H1 (cell line): ENCODE data around the gene RPS15. TPM values are rescaled to one million over a fixed set of nuclear protein-coding genes. Genes with fewer than 3 reads are reported as not detected.

ENCODE experiments used
- CTCF ChIA-PET: fragments of 300-600 bp; sonication (Branson Sonifier 250); formaldehyde crosslinking; loops from one replicate; lab custom pipeline; 2021; ENCODE audit not compliant: partially characterized antibody; lab: Charles Lee
- POLR2A ChIA-PET: fragments of 300-600 bp; sonication (Branson Sonifier 250); formaldehyde crosslinking; loops from one replicate; lab custom pipeline; 2021; ENCODE audit warnings: inconsistent platforms; ENCODE audit not compliant: partially characterized antibody; lab: Charles Lee
- DNase-seq, 2 experiments: peaks; one replicate each; pipeline versions ENCODE4 v3.0.0 to v3.0.0-alpha.2; 2010 to 2022; ENCODE audit warnings: low spot score in 2 of 2, low read depth in 1 of 2, mixed read lengths in 1 of 2
- FAIRE-seq: peaks from 2 replicates; lab custom pipeline; 2011; peaks lifted over from hg19 to GRCh38; lab: Jason Lieb, UNC
- H2AFZ ChIP-seq: 2 replicates; pipeline ENCODE4 v1.8.1; 2012; ENCODE audit warnings: low read length, inconsistent platforms
- H2AK5ac ChIP-seq: 2 replicates; pipeline ENCODE4 v1.6.1; 2013; ENCODE audit warnings: low read depth, low read length
- H2BK120ac ChIP-seq: replicated peaks from 2 replicates; pipeline ENCODE3; 2013; ENCODE audit warnings: low read depth, low read length, inconsistent platforms
- H2BK12ac ChIP-seq: 2 replicates; pipeline ENCODE4 v1.6.1; 2013; ENCODE audit warnings: low read depth, low read length
- H2BK15ac ChIP-seq: 2 replicates; pipeline ENCODE4 v1.6.1; 2013; ENCODE audit warnings: low read length
- H2BK20ac ChIP-seq: 2 replicates; pipeline ENCODE4 v1.6.1; 2013; ENCODE audit warnings: low read length
- H2BK5ac ChIP-seq: 2 replicates; pipeline ENCODE4 v1.6.1; 2013; ENCODE audit warnings: low read depth, low read length
- H3K14ac ChIP-seq: 2 replicates; pipeline ENCODE4 v1.6.1; 2013; ENCODE audit warnings: inconsistent platforms; ENCODE audit not compliant: insufficient read length
- H3K18ac ChIP-seq: 2 replicates; pipeline ENCODE4 v1.6.1; 2013; ENCODE audit warnings: low read length; ENCODE audit errors: extremely low read depth
- H3K23ac ChIP-seq: 2 replicates; pipeline ENCODE4 v1.6.1; 2013; ENCODE audit warnings: inconsistent platforms; ENCODE audit not compliant: insufficient read length
- H3K23me2 ChIP-seq: 2 replicates; pipeline ENCODE4 v1.6.1; 2013; ENCODE audit warnings: low read depth, low read length
- H3K27ac ChIP-seq: 2 replicates; pipeline ENCODE4 v1.6.1; 2011; ENCODE audit warnings: low read depth, low read length, inconsistent platforms
- H3K27me3 ChIP-seq, 4 experiments: replicated peaks in 1 of 4; 1 replicate in 1 of 4; 2 replicates in 3 of 4; pipeline versions ENCODE4 v1.6.1 to v1.8.1; 2011 to 2013; ENCODE audit warnings: low read length in 3 of 4, mild to moderate bottlenecking in 3 of 4, inconsistent platforms in 2 of 4, mixed read lengths in 2 of 4, moderate library complexity in 1 of 4; ENCODE audit not compliant: control insufficient read depth in 3 of 4, insufficient read depth in 3 of 4; ENCODE audit errors: extremely low read depth in 1 of 4
- H3K36me3 ChIP-seq, 4 experiments: 2 replicates each; pipeline versions ENCODE4 v1.6.1 to v1.8.1; 2011 to 2013; ENCODE audit warnings: mild to moderate bottlenecking in 4 of 4, low read length in 3 of 4, moderate library complexity in 2 of 4, control low read depth in 1 of 4, inconsistent platforms in 1 of 4; ENCODE audit not compliant: insufficient read depth in 4 of 4, control insufficient read depth in 2 of 4
- H3K4ac ChIP-seq: replicated peaks from 2 replicates; pipeline ENCODE3; 2013; ENCODE audit warnings: low read length, low read depth, mixed read lengths, inconsistent platforms; ENCODE audit not compliant: insufficient read length
- H3K4me1 ChIP-seq, 4 experiments: replicated peaks in 1 of 4; 1 replicate in 1 of 4; 2 replicates in 3 of 4; pipeline versions ENCODE4 v1.6.1 to v1.8.1; 2011 to 2013; ENCODE audit warnings: low read length in 3 of 4, inconsistent platforms in 2 of 4, mixed read lengths in 1 of 4; ENCODE audit not compliant: insufficient read depth in 4 of 4, control insufficient read depth in 3 of 4
- H3K4me2 ChIP-seq, 2 experiments: 2 replicates each; pipeline versions ENCODE4 v1.6.1 to v1.8.1; 2011 to 2013; ENCODE audit warnings: low read depth in 2 of 2, low read length in 2 of 2, control low read depth in 1 of 2, inconsistent platforms in 1 of 2, mild to moderate bottlenecking in 1 of 2; ENCODE audit not compliant: insufficient read depth in 1 of 2
- H3K4me3 ChIP-seq, 4 experiments: fragments of 200-600, 300-600 bp in 1 of 4; sonication (generic), shearing (Covaris generic), sonication (Bioruptor Twin) in 1 of 4; 2 replicates each; pipeline versions ENCODE4 v1.5.1 to v1.8.1; 2011 to 2016; ENCODE audit warnings: low read length in 4 of 4, low read depth in 3 of 4, control low read depth in 2 of 4, inconsistent platforms in 2 of 4, mild to moderate bottlenecking in 2 of 4, mixed read lengths in 1 of 4, moderate library complexity in 1 of 4; ENCODE audit not compliant: insufficient read depth in 2 of 4; ENCODE audit errors: extremely low read depth in 1 of 4
- H3K56ac ChIP-seq: replicated peaks from 2 replicates; pipeline ENCODE3; 2013; ENCODE audit warnings: low read depth, mild to moderate bottlenecking, mixed read lengths, low read length, inconsistent platforms; ENCODE audit not compliant: insufficient read length
- H3K79me1 ChIP-seq: 2 replicates; pipeline ENCODE4 v1.6.1; 2013; ENCODE audit warnings: low read depth, low read length, control low read depth
- H3K79me2 ChIP-seq, 2 experiments: 2 replicates each; pipeline versions ENCODE4 v1.6.1 to v1.8.1; 2012 to 2013; ENCODE audit warnings: low read length in 2 of 2, mild to moderate bottlenecking in 2 of 2, inconsistent platforms in 1 of 2; ENCODE audit not compliant: insufficient read depth in 2 of 2, control insufficient read depth in 1 of 2
- H3K9ac ChIP-seq, 4 experiments: replicated peaks in 1 of 4; 1 replicate in 1 of 4; 2 replicates in 3 of 4; pipeline versions ENCODE4 v1.6.1 to v1.8.1; 2011 to 2013; ENCODE audit warnings: low read depth in 3 of 4, low read length in 3 of 4, control low read depth in 2 of 4, mild to moderate bottlenecking in 2 of 4, moderate library complexity in 2 of 4, inconsistent platforms in 1 of 4; ENCODE audit errors: extremely low read depth in 1 of 4
- H3K9me3 ChIP-seq, 2 experiments: 2 replicates each; pipeline versions ENCODE4 v1.6.1 to v1.8.1; 2012 to 2013; ENCODE audit warnings: mild to moderate bottlenecking in 2 of 2, moderate library complexity in 2 of 2, control low read depth in 1 of 2, inconsistent platforms in 1 of 2, low read depth in 1 of 2, low read length in 1 of 2, mixed read lengths in 1 of 2; ENCODE audit not compliant: insufficient read depth in 2 of 2
- H4K20me1 ChIP-seq, 2 experiments: replicated peaks in 1 of 2; 2 replicates each; pipeline versions ENCODE3 to v1.8.1; 2011 to 2013; ENCODE audit warnings: inconsistent platforms in 2 of 2, low read length in 2 of 2, mild to moderate bottlenecking in 1 of 2; ENCODE audit not compliant: insufficient read depth in 2 of 2, control insufficient read depth in 1 of 2
- H4K5ac ChIP-seq: 2 replicates; pipeline ENCODE4 v1.6.1; 2013; ENCODE audit warnings: low read length, low read depth, mixed read lengths, inconsistent platforms; ENCODE audit not compliant: insufficient read length
- H4K8ac ChIP-seq: 2 replicates; pipeline ENCODE4 v1.8.0; 2013; ENCODE audit warnings: mild to moderate bottlenecking, moderate library complexity, low read length, inconsistent platforms; ENCODE audit not compliant: insufficient read depth; ENCODE audit errors: extremely low read depth
- H4K91ac ChIP-seq: replicated peaks from 2 replicates; pipeline ENCODE3; 2013; ENCODE audit warnings: low read length, mixed read lengths, inconsistent platforms; ENCODE audit not compliant: insufficient read length
- SP2 ChIP-seq: IDR thresholded peaks from 2 replicates; pipeline ENCODE4 v1.6.1; 2012; ENCODE audit warnings: mild to moderate bottlenecking, low read length, inconsistent platforms
- TCF12 ChIP-seq: IDR thresholded peaks from 2 replicates; pipeline ENCODE4 v1.6.1; 2011; ENCODE audit warnings: low read depth, mild to moderate bottlenecking, low read length
- WGBS, 2 experiments: shearing (Covaris generic) in 1 of 2; methylation state at CpG; one replicate each; pipeline versions ENCODE4 v1.1.6 to v1.1.7; 2013 to 2015; ENCODE audit warnings: low lambda C conversion rate in 2 of 2, mixed read lengths in 2 of 2, inconsistent platforms in 1 of 2, low coverage in 1 of 2, missing lambda C conversion rate in 1 of 2; ENCODE audit not compliant: insufficient replicate concordance in 2 of 2, insufficient coverage in 1 of 2, insufficient read length in 1 of 2; ENCODE audit errors: extremely low coverage in 1 of 2, missing lambda C conversion rate in 1 of 2; 5-methylcytosine and 5-hydroxymethylcytosine counted together
- polyA plus RNA-seq, 7 experiments: library from polyadenylated mRNA; depleted of rRNA in 3 of 7; stranded (reverse) in 5 of 7; unstranded in 2 of 7; fragments of >200 nt in 5 of 7; fragments of 200-250 nt in 2 of 7; gene quantifications; 1 replicate in 5 of 7; 2 replicates in 1 of 7; 4 replicates in 1 of 7; pipeline versions ENCODE4 v1.2.1 to v1.2.3, GENCODE V29; 2011 to 2013; ENCODE audit warnings: missing spikeins in 2 of 7, mixed read lengths in 2 of 7
- total RNA-seq: library from RNA; stranded (reverse); fragmentation: NEBNext Ultra II Directional; extraction: Animal tissue kit (Norgen Biotek cat#: 25700); gene quantifications from 2 replicates; pipeline ENCODE4 v1.2.1, GENCODE V29; 2021

RPS15 gene
- total and polyA plus RNA-seq, 2 of the 8 experiments (the other 6 are each of a cell fraction or from before 2014, with no cell fraction given), result 1,562 to 3,890 TPM

DNA sequence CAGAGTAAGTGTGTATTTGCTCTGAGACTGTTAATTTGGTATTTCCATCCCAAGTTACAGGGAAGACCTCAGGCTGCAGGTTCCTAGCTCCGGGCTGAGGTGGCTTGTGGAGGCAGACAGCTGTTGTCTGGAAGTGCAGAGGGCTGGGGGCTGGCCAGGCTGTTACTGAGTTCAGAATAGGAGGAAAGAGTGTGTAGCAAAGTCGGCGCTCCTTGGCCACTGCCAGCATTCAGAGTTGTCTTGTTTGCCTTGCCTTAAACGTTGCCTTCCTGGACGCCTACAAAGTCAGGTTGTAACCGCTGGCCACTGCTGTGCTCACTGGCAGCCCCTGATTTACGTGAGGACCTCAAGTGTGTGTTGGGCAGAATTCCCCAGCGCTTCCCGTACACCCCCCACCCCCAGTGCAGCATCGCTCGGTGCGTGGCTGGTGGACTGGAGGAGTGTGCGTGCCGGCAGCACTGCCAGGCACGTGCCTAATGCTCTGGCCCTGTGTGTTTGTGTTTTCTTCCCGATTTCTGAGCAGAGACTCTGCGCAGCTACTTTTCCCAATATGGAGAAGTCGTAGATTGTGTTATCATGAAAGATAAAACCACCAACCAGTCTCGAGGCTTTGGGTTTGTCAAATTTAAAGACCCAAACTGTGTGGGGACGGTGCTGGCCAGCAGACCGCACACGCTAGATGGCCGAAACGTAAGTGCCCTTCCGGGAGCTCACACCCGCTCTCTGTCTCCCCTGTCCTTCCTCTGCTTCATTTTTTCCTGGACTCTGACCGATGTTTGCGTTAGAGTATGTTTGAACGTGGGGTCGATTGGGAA is 20.3 kb upstream of the RPS15 start:
- Histone ChIP-seq H2BK120ac (no peak overlapping the region), H3K18ac (no peak overlapping the region), H3K27me3 (no peaks in the 10 kb centered on the region), H3K4ac (no peak overlapping the region), H3K23ac (no peak overlapping the region), H2BK5ac (peak overlapping the region; percentile 7; the same call in 1 of the 2 replicates), H3K27ac (0 out of 2 replicates have a peak overlapping the region, but pooled peaks have one; percentile 34), H4K8ac (peak overlapping the region; percentile 35; the same call in 1 of the 2 replicates), H4K20me1 (peaks cover 52 to 57% of the 10 kb centered on the region in 2 experiments), H2AK5ac (no peak overlapping the region), H3K9me3 (no peaks in the 10 kb centered on the region), H2AFZ (no peak overlapping the region), H3K79me2 (peaks cover 34 to 93% of the 10 kb centered on the region in 2 experiments), H3K9ac (peak overlapping the region in 1 of 4 experiments; percentile 15; a peak in 1 of 7 replicates), H4K5ac (no peak overlapping the region), H2BK15ac (no peak overlapping the region), H4K91ac (no peak overlapping the region), H3K4me3 (no peak overlapping the region), H3K23me2 (peaks cover 2% of the 10 kb centered on the region; the same call in 1 of the 2 replicates), H3K14ac (no peak overlapping the region), H2BK20ac (no peak overlapping the region), H2BK12ac (no peak overlapping the region), H3K4me2 (peak overlapping the region in 1 of 2 experiments; percentile 8; a peak in 1 of 4 replicates), H3K4me1 (peaks cover 8 to 27% (median 17%) of the 10 kb centered on the region in 4 experiments), H3K36me3 (peaks cover 23 to 54% (median 40%) of the 10 kb centered on the region in 4 experiments), H3K79me1 (peaks cover 28% of the 10 kb centered on the region), H3K56ac (no peak overlapping the region)
- ChIA-PET POLR2A (interaction anchor here (0.8 to 2.4 kb wide), 8 partner anchors 9 to 57 kb away, joined by 3 to 9 read pairs (median 4); no protein-coding TSS in a partner anchor), CTCF (interaction anchor here (0.7 to 1.3 kb wide), 2 partner anchors 12 to 13 kb away, joined by 3 read pairs; no protein-coding TSS in a partner anchor)
- DNase-seq (no peak), FAIRE-seq (no peak)
- TF ChIP-seq TCF12 (no peak), SP2 (no peak)
- 95% methylated on average over 30 of the region's 30 CpGs; no CpG with 5 or more reads in 1 of the 2 experiments for WGBS, 2 experiments
